PC-3 (cell line): ENCODE measurements around the gene TMEM255B. TPM values are rescaled to one million over a fixed set of nuclear protein-coding genes. Genes with fewer than 3 reads are reported as not detected.

ENCODE experiments used
- ATAC-seq: fragments of 200-7000 bp; cut with Tn5 transposase; 2 replicates; pipeline ENCODE4 v1.9.1; 2020; ENCODE audit warnings: mild to moderate bottlenecking, moderate library complexity
- BruUV-seq: library from RNA; stranded (reverse); fragments of 400-500 nt; replicated peaks from 2 replicates; lab custom pipeline; 2021; lab: Mats Ljungman, UMichigan
- CTCF ChIA-PET: fragments of 300-600 bp; sonication (Branson Sonifier 250); formaldehyde crosslinking; loops from one replicate; lab custom pipeline; 2022; ENCODE audit warnings: antibody characterized with exemption; lab: Charles Lee
- POLR2A ChIA-PET: fragments of 300-600 bp; sonication (Branson Sonifier 250); formaldehyde crosslinking; loops from one replicate; lab custom pipeline; 2022; ENCODE audit warnings: antibody characterized with exemption; ENCODE audit not compliant: unreplicated experiment; lab: Charles Lee
- DNase-seq: peaks from one replicate; pipeline ENCODE4 v3.0.0-alpha.2; 2015
- H2AFZ ChIP-seq: fragments of 300-600 bp; sonication (generic); 2 replicates; pipeline ENCODE4 v1.6.0; 2016; ENCODE audit warnings: antibody characterized with exemption, low read length
- H3F3A ChIP-seq: fragments of 300-600 bp; sonication (generic); one replicate; pipeline ENCODE4 v1.6.0; 2017; ENCODE audit warnings: antibody characterized with exemption, low read length, control low read depth, mild to moderate bottlenecking; ENCODE audit not compliant: unreplicated experiment
- H3K27ac ChIP-seq: fragments of 300-600 bp; sonication (generic); 2 replicates; pipeline ENCODE4 v1.5.1; 2016; ENCODE audit warnings: mild to moderate bottlenecking, low read length
- H3K27me3 ChIP-seq: fragments of 300-600 bp; sonication (generic); 2 replicates; pipeline ENCODE4 v1.6.1; 2016; ENCODE audit warnings: low read length, mixed read lengths
- H3K36me3 ChIP-seq: fragments of 300-600 bp; sonication (generic); 2 replicates; pipeline ENCODE4 v1.6.1; 2016; ENCODE audit warnings: low read depth, mixed run types, low read length, mixed read lengths
- H3K4me1 ChIP-seq: fragments of 300-600 bp; sonication (generic); 2 replicates; pipeline ENCODE4 v1.5.1; 2016; ENCODE audit warnings: low read length; ENCODE audit not compliant: insufficient read depth
- H3K4me2 ChIP-seq: fragments of 300-600 bp; sonication (generic); 2 replicates; pipeline ENCODE4 v1.6.0; 2016; ENCODE audit warnings: low read length
- H3K4me3 ChIP-seq: fragments of 300-600 bp; sonication (generic); 2 replicates; pipeline ENCODE4 v1.5.1; 2016; ENCODE audit warnings: mild to moderate bottlenecking, low read length, mixed read lengths
- H3K79me2 ChIP-seq: fragments of 300-600 bp; sonication (generic); 2 replicates; pipeline ENCODE4 v1.6.1; 2017; ENCODE audit warnings: low read length, mixed read lengths
- H3K9ac ChIP-seq: fragments of 300-600 bp; sonication (generic); 2 replicates; pipeline ENCODE4 v1.6.0; 2016; ENCODE audit warnings: mild to moderate bottlenecking, low read length
- H3K9me2 ChIP-seq: fragments of 300-600 bp; sonication (generic); replicated peaks from 2 replicates; pipeline ENCODE4 v1.6.1; 2016; ENCODE audit warnings: mixed run types, low read length, mixed read lengths
- H3K9me3 ChIP-seq: fragments of 300-600 bp; sonication (generic); 2 replicates; pipeline ENCODE4 v1.6.1; 2016; ENCODE audit warnings: low read length, mixed read lengths
- H4K20me1 ChIP-seq: fragments of 300-600 bp; sonication (generic); 2 replicates; pipeline ENCODE4 v1.6.1; 2016; ENCODE audit warnings: low read length, mixed read lengths
- EZH2 ChIP-seq: fragments of 300-600 bp; sonication (generic); IDR thresholded peaks from one replicate; pipeline ENCODE4 v1.6.1; 2017; ENCODE audit warnings: antibody characterized with exemption, mild to moderate bottlenecking, low read length; ENCODE audit not compliant: unreplicated experiment
- EZH2phosphoT487 ChIP-seq: fragments of 300-600 bp; sonication (generic); IDR thresholded peaks from 2 replicates; pipeline ENCODE4 v1.6.1; 2018; ENCODE audit warnings: mild to moderate bottlenecking, antibody characterized with exemption, low read length, borderline replicate concordance
- intact Hi-C: fragments of 100-400 bp; cut with micrococcal nuclease; formaldehyde crosslinking; loops from 2 replicates; pipeline ENCODE4 v1.9.0; 2023
- total RNA-seq: library from RNA; depleted of rRNA; stranded (reverse); fragments of >200 nt; gene quantifications from 2 replicates; pipeline ENCODE4 v1.2.3, GENCODE V29; 2014
- TF ChIP-seq, protein P1 (sequence below): fragments of 300-600 bp; sonication (generic); conservative IDR thresholded peaks from 2 replicates; pipeline ENCODE4 v1.5.1; 2017; ENCODE audit warnings: antibody characterized with exemption, low read depth, mild to moderate bottlenecking, low read length

Gene TMEM255B
- total RNA-seq, 1 experiment from 2014 or later, result 26.9 TPM

- POLR2A ChIA-PET, result no interaction called here
- no peak within 1 kb of the TSS for H3K27ac ChIP-seq
- intact Hi-C loops, result loop anchor here (5.0 kb wide), 2 partner anchors 34 to 41 kb away; no protein-coding TSS in a partner anchor
These were observed 104.7 kb downstream of the TMEM255B start, which contains the start of gene GAS6 for GRCh38 chr13:113863524-113864272. GAS6 (minus strand) TSS chr13:113864076; CDS start chr13:113863920, 156 bp downstream.

DNA sequence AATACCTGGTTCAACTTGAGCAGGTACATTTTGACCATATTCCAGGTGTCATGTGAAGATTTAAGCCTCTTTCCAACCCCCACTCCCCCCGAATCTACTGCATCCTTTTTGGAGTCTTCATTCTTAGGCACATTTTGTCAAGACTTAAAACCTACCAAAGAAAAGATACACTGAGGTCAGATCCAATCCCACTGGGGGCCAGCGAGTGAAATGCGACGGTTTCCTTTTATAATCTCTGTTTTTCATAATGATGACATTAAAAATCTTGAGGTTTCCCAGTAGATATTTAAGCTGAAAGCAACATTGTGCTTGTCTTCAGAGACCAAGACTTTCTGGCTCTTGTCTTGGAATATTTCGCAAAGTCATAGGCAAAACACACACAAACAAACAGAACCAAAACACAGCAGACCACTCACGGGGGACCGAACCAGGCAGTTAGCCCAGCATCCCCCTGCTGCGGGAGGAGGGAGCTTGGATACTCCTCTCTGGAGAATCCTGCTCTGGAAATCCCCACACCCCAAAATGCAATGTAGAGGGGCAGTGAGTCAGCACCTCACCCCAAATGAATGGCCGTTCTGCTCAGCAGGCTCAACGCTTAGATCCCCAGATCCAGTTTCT lies 105.4 kb downstream of the TMEM255B start:
- intact Hi-C loops, result loop anchor here (5.0 kb wide), 2 partner anchors 33 to 42 kb away; no protein-coding TSS in a partner anchor
- no peaks in the 10 kb centered on the region for H3K27me3 ChIP-seq
- peak overlapping the region; percentile 98 for H3K4me3 ChIP-seq
- no peak for DNase-seq
- peak overlapping the region; percentile 96 for H3K4me2 ChIP-seq
- no peak overlapping the region for H3K27ac ChIP-seq
- H3K79me2 ChIP-seq, result peaks cover 49% of the 10 kb centered on the region
- no peak for TF ChIP-seq EZH2
- TF ChIP-seq, protein P1, sequence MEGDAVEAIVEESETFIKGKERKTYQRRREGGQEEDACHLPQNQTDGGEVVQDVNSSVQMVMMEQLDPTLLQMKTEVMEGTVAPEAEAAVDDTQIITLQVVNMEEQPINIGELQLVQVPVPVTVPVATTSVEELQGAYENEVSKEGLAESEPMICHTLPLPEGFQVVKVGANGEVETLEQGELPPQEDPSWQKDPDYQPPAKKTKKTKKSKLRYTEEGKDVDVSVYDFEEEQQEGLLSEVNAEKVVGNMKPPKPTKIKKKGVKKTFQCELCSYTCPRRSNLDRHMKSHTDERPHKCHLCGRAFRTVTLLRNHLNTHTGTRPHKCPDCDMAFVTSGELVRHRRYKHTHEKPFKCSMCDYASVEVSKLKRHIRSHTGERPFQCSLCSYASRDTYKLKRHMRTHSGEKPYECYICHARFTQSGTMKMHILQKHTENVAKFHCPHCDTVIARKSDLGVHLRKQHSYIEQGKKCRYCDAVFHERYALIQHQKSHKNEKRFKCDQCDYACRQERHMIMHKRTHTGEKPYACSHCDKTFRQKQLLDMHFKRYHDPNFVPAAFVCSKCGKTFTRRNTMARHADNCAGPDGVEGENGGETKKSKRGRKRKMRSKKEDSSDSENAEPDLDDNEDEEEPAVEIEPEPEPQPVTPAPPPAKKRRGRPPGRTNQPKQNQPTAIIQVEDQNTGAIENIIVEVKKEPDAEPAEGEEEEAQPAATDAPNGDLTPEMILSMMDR, result no peak
- TF ChIP-seq EZH2phosphoT487, result no peak
- peak; percentile 6 for ATAC-seq
- ChIA-PET CTCF (no interaction called here), POLR2A (no interaction called here)
- H3K4me1 ChIP-seq, result peaks cover 4% of the 10 kb centered on the region; the same call in 1 of the 2 replicates
- no peaks in the 10 kb centered on the region for H4K20me1 ChIP-seq
- no peaks in the 10 kb centered on the region for H3K36me3 ChIP-seq
- H3K9me3 ChIP-seq, result no peaks in the 10 kb centered on the region
- BruUV-seq, result TSS peak; percentile 95
- H3K9ac ChIP-seq, result peak overlapping the region; percentile 52
- no peaks in the 10 kb centered on the region for H3F3A ChIP-seq
- H2AFZ ChIP-seq, result peak overlapping the region; percentile 97
- no peaks in the 10 kb centered on the region for H3K9me2 ChIP-seq

More at GRCh38 chr13:113863524-113864272, 104.7 kb downstream of the TMEM255B start, which contains the start of gene GAS6:
- H3K9me2 ChIP-seq, result no peaks in the 10 kb centered on the region
- H3F3A ChIP-seq, result no peaks in the 10 kb centered on the region
- no peaks in the 10 kb centered on the region for H3K9me3 ChIP-seq
- H3K4me3 ChIP-seq, result peak within 1 kb of the TSS; percentile 98
- peaks cover 4% of the 10 kb centered on the region; the same call in 1 of the 2 replicates for H3K4me1 ChIP-seq
- DNase-seq (peak; percentile 39), ATAC-seq (peak; percentile 70)
- TF ChIP-seq EZH2, result no peak
- no peak for TF ChIP-seq EZH2phosphoT487
- TF ChIP-seq, protein P1, result no peak
- no peaks in the 10 kb centered on the region for H3K36me3 ChIP-seq
- peak within 1 kb of the TSS; percentile 97 for H2AFZ ChIP-seq
- peak within 1 kb of the TSS; percentile 96 for H3K4me2 ChIP-seq
- CTCF ChIA-PET, result no interaction called here
- H3K27me3 ChIP-seq, result no peaks in the 10 kb centered on the region
- BruUV-seq, result no TSS peak
- H3K9ac ChIP-seq, result peak within 1 kb of the TSS; percentile 52
- no peaks in the 10 kb centered on the region for H4K20me1 ChIP-seq
- H3K79me2 ChIP-seq, result peaks cover 55% of the 10 kb centered on the region
